PC-3 (cell line): Measurements from ENCODE around the gene CHAT. TPM values are rescaled to one million over a fixed set of nuclear protein-coding genes. Genes with fewer than 3 reads are reported as not detected.

Source experiments
- ATAC-seq: fragments of 200-7000 bp; cut with Tn5 transposase; 2 replicates; pipeline ENCODE4 v1.9.1; 2020; ENCODE audit warnings: mild to moderate bottlenecking, moderate library complexity
- BruUV-seq: library from RNA; stranded (reverse); fragments of 400-500 nt; replicated peaks from 2 replicates; lab custom pipeline; 2021; lab: Mats Ljungman, UMichigan
- CTCF ChIA-PET: fragments of 300-600 bp; sonication (Branson Sonifier 250); formaldehyde crosslinking; loops from one replicate; lab custom pipeline; 2022; ENCODE audit warnings: antibody characterized with exemption; lab: Charles Lee
- POLR2A ChIA-PET: fragments of 300-600 bp; sonication (Branson Sonifier 250); formaldehyde crosslinking; loops from one replicate; lab custom pipeline; 2022; ENCODE audit warnings: antibody characterized with exemption; ENCODE audit not compliant: unreplicated experiment; lab: Charles Lee
- DNase-seq: peaks from one replicate; pipeline ENCODE4 v3.0.0-alpha.2; 2015
- H2AFZ ChIP-seq: fragments of 300-600 bp; sonication (generic); 2 replicates; pipeline ENCODE4 v1.6.0; 2016; ENCODE audit warnings: antibody characterized with exemption, low read length
- H3F3A ChIP-seq: fragments of 300-600 bp; sonication (generic); one replicate; pipeline ENCODE4 v1.6.0; 2017; ENCODE audit warnings: antibody characterized with exemption, low read length, control low read depth, mild to moderate bottlenecking; ENCODE audit not compliant: unreplicated experiment
- H3K27ac ChIP-seq: fragments of 300-600 bp; sonication (generic); 2 replicates; pipeline ENCODE4 v1.5.1; 2016; ENCODE audit warnings: mild to moderate bottlenecking, low read length
- H3K27me3 ChIP-seq: fragments of 300-600 bp; sonication (generic); 2 replicates; pipeline ENCODE4 v1.6.1; 2016; ENCODE audit warnings: low read length, mixed read lengths
- H3K36me3 ChIP-seq: fragments of 300-600 bp; sonication (generic); 2 replicates; pipeline ENCODE4 v1.6.1; 2016; ENCODE audit warnings: low read depth, mixed run types, low read length, mixed read lengths
- H3K4me1 ChIP-seq: fragments of 300-600 bp; sonication (generic); 2 replicates; pipeline ENCODE4 v1.5.1; 2016; ENCODE audit warnings: low read length; ENCODE audit not compliant: insufficient read depth
- H3K4me2 ChIP-seq: fragments of 300-600 bp; sonication (generic); 2 replicates; pipeline ENCODE4 v1.6.0; 2016; ENCODE audit warnings: low read length
- H3K4me3 ChIP-seq: fragments of 300-600 bp; sonication (generic); 2 replicates; pipeline ENCODE4 v1.5.1; 2016; ENCODE audit warnings: mild to moderate bottlenecking, low read length, mixed read lengths
- H3K79me2 ChIP-seq: fragments of 300-600 bp; sonication (generic); 2 replicates; pipeline ENCODE4 v1.6.1; 2017; ENCODE audit warnings: low read length, mixed read lengths
- H3K9ac ChIP-seq: fragments of 300-600 bp; sonication (generic); 2 replicates; pipeline ENCODE4 v1.6.0; 2016; ENCODE audit warnings: mild to moderate bottlenecking, low read length
- H3K9me2 ChIP-seq: fragments of 300-600 bp; sonication (generic); replicated peaks from 2 replicates; pipeline ENCODE4 v1.6.1; 2016; ENCODE audit warnings: mixed run types, low read length, mixed read lengths
- H3K9me3 ChIP-seq: fragments of 300-600 bp; sonication (generic); 2 replicates; pipeline ENCODE4 v1.6.1; 2016; ENCODE audit warnings: low read length, mixed read lengths
- H4K20me1 ChIP-seq: fragments of 300-600 bp; sonication (generic); 2 replicates; pipeline ENCODE4 v1.6.1; 2016; ENCODE audit warnings: low read length, mixed read lengths
- EZH2 ChIP-seq: fragments of 300-600 bp; sonication (generic); IDR thresholded peaks from one replicate; pipeline ENCODE4 v1.6.1; 2017; ENCODE audit warnings: antibody characterized with exemption, mild to moderate bottlenecking, low read length; ENCODE audit not compliant: unreplicated experiment
- EZH2phosphoT487 ChIP-seq: fragments of 300-600 bp; sonication (generic); IDR thresholded peaks from 2 replicates; pipeline ENCODE4 v1.6.1; 2018; ENCODE audit warnings: mild to moderate bottlenecking, antibody characterized with exemption, low read length, borderline replicate concordance
- intact Hi-C: fragments of 100-400 bp; cut with micrococcal nuclease; formaldehyde crosslinking; loops from 2 replicates; pipeline ENCODE4 v1.9.0; 2023
- total RNA-seq: library from RNA; depleted of rRNA; stranded (reverse); fragments of >200 nt; gene quantifications from 2 replicates; pipeline ENCODE4 v1.2.3, GENCODE V29; 2014
- TF ChIP-seq, protein P1 (sequence below): fragments of 300-600 bp; sonication (generic); conservative IDR thresholded peaks from 2 replicates; pipeline ENCODE4 v1.5.1; 2017; ENCODE audit warnings: antibody characterized with exemption, low read depth, mild to moderate bottlenecking, low read length

CHAT gene
- total RNA-seq, 1 experiment from 2014 or later: not detected

GRCh38 chr10:49663596-49663995, 49.8 kb downstream of the CHAT start:
- no peak overlapping the region for H3K27ac ChIP-seq
- no peak overlapping the region for H2AFZ ChIP-seq
- no peaks in the 10 kb centered on the region for H3K4me1 ChIP-seq
- no peak overlapping the region for H3K4me3 ChIP-seq
- H3K27me3 ChIP-seq: peaks cover 90% of the 10 kb centered on the region
- ATAC-seq: no peak
- H3K9me2 ChIP-seq: no peaks in the 10 kb centered on the region
- no peaks in the 10 kb centered on the region for H4K20me1 ChIP-seq
- no peaks in the 10 kb centered on the region for H3K79me2 ChIP-seq
- no TSS peak for BruUV-seq
- H3K4me2 ChIP-seq: no peak overlapping the region
- intact Hi-C loops: no loop called here
- H3K36me3 ChIP-seq: no peaks in the 10 kb centered on the region
- CTCF ChIA-PET: no interaction called here
- H3K9ac ChIP-seq: no peak overlapping the region
- TF ChIP-seq EZH2phosphoT487 (no peak), EZH2 (no peak)
- TF ChIP-seq, protein P1, sequence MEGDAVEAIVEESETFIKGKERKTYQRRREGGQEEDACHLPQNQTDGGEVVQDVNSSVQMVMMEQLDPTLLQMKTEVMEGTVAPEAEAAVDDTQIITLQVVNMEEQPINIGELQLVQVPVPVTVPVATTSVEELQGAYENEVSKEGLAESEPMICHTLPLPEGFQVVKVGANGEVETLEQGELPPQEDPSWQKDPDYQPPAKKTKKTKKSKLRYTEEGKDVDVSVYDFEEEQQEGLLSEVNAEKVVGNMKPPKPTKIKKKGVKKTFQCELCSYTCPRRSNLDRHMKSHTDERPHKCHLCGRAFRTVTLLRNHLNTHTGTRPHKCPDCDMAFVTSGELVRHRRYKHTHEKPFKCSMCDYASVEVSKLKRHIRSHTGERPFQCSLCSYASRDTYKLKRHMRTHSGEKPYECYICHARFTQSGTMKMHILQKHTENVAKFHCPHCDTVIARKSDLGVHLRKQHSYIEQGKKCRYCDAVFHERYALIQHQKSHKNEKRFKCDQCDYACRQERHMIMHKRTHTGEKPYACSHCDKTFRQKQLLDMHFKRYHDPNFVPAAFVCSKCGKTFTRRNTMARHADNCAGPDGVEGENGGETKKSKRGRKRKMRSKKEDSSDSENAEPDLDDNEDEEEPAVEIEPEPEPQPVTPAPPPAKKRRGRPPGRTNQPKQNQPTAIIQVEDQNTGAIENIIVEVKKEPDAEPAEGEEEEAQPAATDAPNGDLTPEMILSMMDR: no peak
- DNase-seq: no peak
- H3K9me3 ChIP-seq: 0 out of 2 replicates have a peak, but pooled peaks cover 7% of the 10 kb centered on the region
- POLR2A ChIA-PET: no interaction called here
- no peaks in the 10 kb centered on the region for H3F3A ChIP-seq

DNA sequence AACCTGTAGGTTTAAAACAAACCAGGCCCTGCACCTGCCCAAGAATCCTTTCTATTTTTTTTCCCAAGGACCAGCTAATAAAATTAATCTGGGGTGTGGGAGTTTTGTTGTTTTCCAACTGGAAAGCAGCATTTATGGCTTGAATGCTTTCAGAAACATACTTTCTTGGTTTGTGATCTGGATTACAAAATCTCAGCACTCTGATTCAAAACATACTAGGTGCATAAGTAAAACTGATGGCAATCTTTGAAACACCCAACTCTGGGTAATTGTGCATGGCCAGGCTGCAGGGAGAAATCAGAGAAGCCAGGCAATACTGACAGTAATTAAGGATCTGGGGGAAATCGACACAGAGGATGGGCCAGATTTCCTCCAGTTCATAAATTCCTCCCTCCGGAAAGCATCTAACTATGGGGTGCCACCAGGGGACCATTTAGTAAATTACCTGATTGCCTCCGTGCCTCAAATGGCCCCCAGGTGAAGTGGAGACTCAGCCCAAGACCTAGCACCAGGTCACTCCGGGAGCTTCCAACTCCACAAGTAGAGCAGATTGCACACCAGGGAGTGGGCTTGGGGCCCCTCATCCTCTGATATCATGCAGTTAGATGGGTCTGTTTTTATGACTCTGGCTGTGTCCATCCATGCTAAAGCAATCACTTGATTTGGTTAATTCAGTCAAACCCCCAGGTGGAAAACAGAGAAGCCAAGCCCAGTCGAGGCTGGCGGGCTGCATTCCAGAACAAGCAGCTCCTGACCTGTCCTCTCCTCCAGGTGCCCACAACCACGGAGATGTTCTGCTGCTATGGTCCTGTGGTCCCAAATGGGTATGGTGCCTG, 50.4 kb downstream of the CHAT start:
- 0 out of 2 replicates have a peak, but pooled peaks cover under 1% of the 10 kb centered on the region for H3K9me3 ChIP-seq
- H3K27ac ChIP-seq: no peak overlapping the region
- CTCF ChIA-PET: no interaction called here
- no peak overlapping the region for H3K4me3 ChIP-seq
- no TSS peak for BruUV-seq
- intact Hi-C loops: no loop called here
- no peaks in the 10 kb centered on the region for H3K79me2 ChIP-seq
- no peaks in the 10 kb centered on the region for H3F3A ChIP-seq
- no peak for TF ChIP-seq EZH2
- no peak for TF ChIP-seq EZH2phosphoT487
- TF ChIP-seq, protein P1: no peak
- H3K27me3 ChIP-seq: peaks cover 90% of the 10 kb centered on the region
- no peaks in the 10 kb centered on the region for H3K4me1 ChIP-seq
- H3K36me3 ChIP-seq: no peaks in the 10 kb centered on the region
- no peak overlapping the region for H3K9ac ChIP-seq
- H3K4me2 ChIP-seq: no peak overlapping the region
- no peaks in the 10 kb centered on the region for H4K20me1 ChIP-seq
- ATAC-seq: no peak
- H2AFZ ChIP-seq: no peak overlapping the region
- DNase-seq: no peak
- POLR2A ChIA-PET: no interaction called here
- no peaks in the 10 kb centered on the region for H3K9me2 ChIP-seq

- Histone ChIP-seq H3F3A (no peaks in the 10 kb centered on the region), H3K9me2 (no peaks in the 10 kb centered on the region), H3K36me3 (no peaks in the 10 kb centered on the region), H3K79me2 (no peaks in the 10 kb centered on the region), H4K20me1 (no peaks in the 10 kb centered on the region), H3K9ac (no peak overlapping the region), H3K27me3 (peaks cover 95% of the 10 kb centered on the region), H3K9me3 (no peaks in the 10 kb centered on the region), H3K4me1 (no peaks in the 10 kb centered on the region), H3K4me2 (no peak overlapping the region), H3K4me3 (no peak overlapping the region), H2AFZ (no peak overlapping the region), H3K27ac (no peak overlapping the region)
- ChIA-PET POLR2A (no interaction called here), CTCF (no interaction called here)
- ATAC-seq: no peak
- intact Hi-C loops: no loop called here
- DNase-seq: no peak
- TF ChIP-seq EZH2 (no peak), EZH2phosphoT487 (no peak)
- TF ChIP-seq, protein P1: no peak
- no TSS peak for BruUV-seq
These were observed 51.1 kb downstream of the CHAT start for GRCh38 chr10:49664842-49665355.
